Iris pigment epithelial cell (primary cell): ENCODE measurements around the gene TMCO6.

Experiments used
- DNase-seq: peaks from one replicate; pipeline ENCODE4 v3.0.0-alpha.2; 2011; ENCODE audit warnings: low read depth

Gene TMCO6

DNA sequence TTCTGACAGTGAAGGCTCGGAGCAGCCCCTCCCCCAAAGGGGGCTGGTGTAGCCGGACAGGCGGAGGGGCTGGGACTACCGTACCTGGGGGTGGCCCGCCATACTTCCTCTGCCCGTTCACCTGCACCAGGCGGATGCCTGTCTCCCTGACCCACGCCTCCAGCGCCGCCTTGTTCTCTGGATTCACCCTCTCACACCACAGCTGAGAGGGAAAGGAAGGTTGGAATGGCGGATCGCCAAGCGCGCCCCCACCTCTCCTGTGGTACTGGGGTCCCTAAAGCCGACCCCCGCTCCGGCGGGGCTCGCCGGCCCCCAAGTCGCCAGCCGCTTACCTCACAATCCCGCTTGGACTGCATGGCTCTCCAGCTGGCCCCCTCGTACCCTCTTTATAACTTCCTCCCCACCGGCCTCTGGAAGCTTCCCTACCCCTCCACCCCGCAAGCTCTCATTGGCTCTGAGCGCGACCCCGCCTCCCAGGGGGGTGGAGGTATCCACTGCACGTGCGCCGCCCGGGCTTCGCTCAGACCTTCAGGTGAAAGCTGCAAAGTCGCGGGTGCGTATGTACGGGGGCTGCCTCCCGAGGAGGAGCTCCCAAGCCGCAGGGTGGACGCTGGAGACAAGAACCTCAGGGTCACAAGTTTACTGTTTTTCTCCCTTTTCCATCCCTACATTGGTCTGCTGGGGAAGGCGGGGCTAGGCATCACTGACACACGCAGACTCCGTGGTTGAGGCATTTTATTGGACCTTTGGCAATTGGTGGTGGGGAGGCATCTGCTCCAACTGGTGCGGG, 34.1 kb downstream of the TMCO6 start, which contains the start of gene DND1:
Gene DND1 (minus strand): TSS at position 390 of the 790 bp plus-strand sequence. CDS start 34 bp downstream, at position 356.
- DNase-seq = no peak

DNA sequence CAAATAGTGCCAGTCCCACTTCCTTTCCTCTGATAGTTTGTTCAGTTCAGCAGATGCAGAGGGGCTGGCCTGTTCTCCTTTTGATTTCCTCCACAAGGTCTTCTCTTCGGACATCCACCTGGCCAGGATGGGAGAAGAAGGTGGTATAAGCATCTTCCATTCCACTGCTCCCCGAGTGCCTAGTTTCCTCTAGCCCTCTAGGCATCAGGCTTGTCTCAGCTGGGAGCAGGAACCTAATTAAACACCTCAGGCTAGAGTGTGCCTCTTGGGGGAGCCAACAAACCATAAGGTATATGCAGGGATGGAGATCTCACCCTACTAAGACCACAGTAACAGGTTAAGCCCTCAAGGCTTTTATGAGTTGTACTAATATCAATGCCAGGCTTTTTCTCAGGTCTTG, 35.0 kb downstream of the TMCO6 start:
- DNase-seq = no peak

DNA sequence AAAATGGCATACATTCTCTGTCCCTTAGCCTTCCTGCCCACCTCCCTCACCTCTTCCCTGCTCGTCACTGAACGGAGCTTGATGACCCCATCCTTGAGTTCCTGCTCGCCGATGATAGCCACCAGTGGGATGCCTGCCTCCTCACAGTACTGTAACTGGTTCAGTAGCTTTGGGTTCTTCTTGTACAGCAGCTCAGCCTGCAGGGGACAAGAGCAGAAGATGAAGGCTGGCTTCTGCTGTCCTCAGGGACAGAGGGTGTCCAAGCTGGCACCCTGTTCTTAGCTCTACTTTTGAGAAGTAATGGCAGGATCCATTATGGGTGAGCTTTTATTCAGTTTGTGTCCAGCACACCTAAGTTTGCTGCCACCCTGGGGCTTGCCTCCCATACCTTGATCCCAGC, 35.4 kb downstream of the TMCO6 start:
- DNase-seq = no peak

DNA sequence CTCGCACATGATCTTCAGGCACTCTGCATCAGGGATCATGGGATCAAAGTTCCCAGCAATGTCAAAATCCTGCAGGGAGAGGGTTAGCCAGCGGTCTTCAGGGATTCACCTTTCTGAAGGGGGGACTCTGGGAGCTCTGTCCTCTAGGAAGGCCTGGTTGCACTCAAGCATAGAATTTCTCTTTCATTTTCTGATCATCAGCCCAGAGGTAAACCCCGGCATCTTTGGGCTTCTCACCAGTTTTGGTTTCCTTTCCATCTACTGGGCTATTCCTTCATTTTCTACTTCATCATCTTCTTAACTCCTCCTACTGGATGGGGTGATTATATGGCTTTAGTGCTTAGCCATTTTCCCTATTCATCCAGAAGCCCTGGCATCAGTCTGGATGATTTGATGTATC, 38.7 kb downstream of the TMCO6 start:
- DNase-seq = no peak

DNA sequence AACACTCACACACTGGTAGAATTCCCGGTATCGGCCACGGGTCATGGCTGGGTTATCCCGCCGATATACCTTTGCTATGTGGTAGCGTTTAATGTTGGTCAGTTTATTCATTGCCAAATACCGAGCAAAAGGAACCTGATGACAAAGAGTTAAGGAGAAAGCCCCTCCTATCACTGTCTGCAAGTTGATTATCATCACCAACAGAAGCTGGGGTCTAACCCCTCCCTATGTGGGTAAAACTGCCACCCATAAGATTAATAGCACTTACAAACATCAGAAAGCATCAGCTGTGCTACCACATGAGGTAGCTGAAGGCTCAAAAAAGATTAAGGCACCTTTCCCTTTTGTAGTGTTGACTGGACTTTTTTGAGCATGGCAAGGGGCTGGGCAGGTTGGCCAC, 39.7 kb downstream of the TMCO6 start:
- no peak for DNase-seq

DNA sequence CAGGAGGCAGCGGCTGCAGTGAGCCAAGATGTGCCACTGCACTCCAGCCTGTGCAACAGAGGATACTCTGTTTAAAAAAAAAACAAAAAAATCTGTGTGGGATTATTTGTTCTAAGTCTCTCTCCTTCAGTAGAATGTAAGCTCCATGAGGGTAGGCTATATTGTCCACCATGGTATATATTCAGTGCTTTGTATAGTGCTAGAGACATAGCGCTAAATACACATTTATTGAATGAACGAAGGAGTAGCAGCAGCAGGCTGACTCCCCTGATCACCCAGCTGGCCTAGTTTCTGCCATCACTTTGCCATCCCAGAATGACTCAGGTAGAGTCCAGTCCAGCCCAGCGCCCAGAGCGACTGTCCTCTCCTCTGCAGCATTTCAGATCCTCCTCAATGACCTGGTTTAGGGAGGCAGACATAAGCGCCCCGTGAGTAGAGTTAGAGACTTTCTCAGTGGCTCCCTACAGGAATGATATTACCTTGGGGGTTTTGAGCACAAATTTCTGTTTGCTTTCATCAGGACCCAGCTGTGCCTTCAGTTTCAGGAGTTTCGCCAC, 51.2 kb downstream of the TMCO6 start:
- no peak for DNase-seq

DNA sequence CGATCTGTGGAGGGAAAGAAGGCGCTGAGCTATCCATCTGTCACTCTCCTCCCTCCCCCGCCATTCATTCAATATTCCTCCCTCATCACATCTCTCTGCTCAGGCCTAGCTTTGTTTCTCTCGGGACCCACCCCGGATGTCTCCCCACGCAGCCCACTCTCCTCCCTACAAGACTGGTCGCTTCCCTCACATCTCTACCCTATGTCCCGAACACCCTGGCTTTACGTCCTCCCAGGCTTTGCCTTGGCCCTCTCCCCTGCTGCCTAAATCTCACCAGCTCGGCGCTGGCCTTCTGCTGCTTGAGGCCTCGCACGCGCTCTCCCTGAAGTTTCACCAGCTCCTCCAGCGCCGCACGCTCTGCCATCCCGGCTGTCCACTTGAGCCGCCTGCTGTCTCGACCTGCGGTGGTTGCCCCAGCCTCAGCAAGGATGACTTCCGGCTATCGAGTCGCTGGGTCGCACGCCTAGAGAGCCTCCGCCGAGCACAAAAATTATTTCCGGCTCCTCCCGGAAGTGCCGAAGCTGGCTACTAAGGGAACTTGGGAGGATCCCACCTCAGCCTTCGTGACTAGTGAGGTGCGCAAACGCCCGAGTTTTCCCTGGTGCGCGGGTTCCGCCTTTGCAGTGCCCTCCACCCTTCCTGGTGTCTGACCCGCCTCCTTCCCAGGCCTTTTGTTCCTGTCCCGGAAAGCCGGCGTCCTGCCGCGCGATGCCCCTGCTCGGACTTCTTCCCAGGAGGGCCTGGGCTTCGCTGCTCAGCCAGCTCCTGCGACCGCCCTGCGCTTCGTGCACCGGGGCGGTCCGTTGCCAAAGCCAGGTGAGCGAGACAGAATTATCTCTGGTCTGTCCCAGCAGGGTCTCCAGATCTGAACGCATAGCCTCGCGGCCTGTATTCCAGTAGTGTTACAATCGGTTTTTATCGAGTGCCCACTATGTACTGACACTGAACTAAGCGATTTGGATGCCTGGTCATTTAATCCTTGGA, 52.0 kb downstream of the TMCO6 start, which contains the start of the genes HARS1 and HARS2:
Gene HARS1 (minus strand): TSS at position 430 of the 984 bp plus-strand sequence. CDS start 66 bp downstream, at position 364.
Gene HARS2 (plus strand): TSS at position 515 of the 984 bp plus-strand sequence. CDS start 194 bp downstream, at position 709.
- DNase-seq = peak; percentile 95

DNA sequence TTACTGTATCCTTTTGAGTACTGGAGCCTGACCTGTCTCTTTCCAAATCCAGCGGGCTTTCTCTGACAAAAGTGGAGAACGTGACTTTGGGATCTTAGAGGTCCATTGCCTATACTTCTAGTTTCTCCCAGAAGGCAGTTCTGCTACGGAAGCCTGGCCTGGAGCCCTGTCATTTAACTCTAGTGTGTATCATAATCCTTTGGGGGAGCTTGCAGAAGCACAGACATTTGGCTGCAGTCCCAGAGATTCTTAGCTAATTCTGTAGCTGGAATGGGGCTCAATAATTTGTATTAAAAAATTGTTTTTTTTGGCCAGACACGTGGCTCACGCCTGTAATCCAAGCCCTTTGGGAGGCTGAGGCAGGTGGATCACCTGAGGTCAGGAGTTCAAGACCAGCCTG, 55.0 kb downstream of the TMCO6 start:
- peak; percentile 86 for DNase-seq
